Adrenal gland (tissue), 12 donors: ENCODE results near the gene EHBP1L1. TPM values are rescaled to one million over a fixed set of nuclear protein-coding genes. Genes with fewer than 3 reads are reported as not detected.

ENCODE experiments used
- DNase-seq, 7 donors: peaks; one replicate each; pipeline ENCODE4 v3.0.0-alpha.2; 2019 to 2020
- H3K27ac ChIP-seq, 5 donors: fragments of 200-600 bp; sonication (generic) in 4 of 5; 1 replicate in 3 of 5; 2 replicates in 2 of 5; pipeline versions ENCODE4 v1.5.1 to v1.8.0; 2016 to 2020; ENCODE audit warnings: mild to moderate bottlenecking in 1 of 5
- H3K27me3 ChIP-seq: fragments of 200-600 bp; 2 replicates; pipeline ENCODE4 v1.8.0; 2021
- H3K36me3 ChIP-seq, 2 donors: fragments of 200-600 bp; replicated peaks in 1 of 2; 1 replicate in 1 of 2; 2 replicates in 1 of 2; pipeline versions ENCODE4 v1.5.1 to v1.8.0; 2018 to 2022
- H3K4me1 ChIP-seq, 2 donors: fragments of 200-600 bp; replicated peaks in 1 of 2; 1 replicate in 1 of 2; 2 replicates in 1 of 2; pipeline versions ENCODE4 v1.5.1 to v1.8.0; 2018 to 2021
- H3K4me3 ChIP-seq, 4 donors: fragments of 200-600 bp; sonication (generic) in 3 of 4; one replicate each; pipeline ENCODE4 v1.5.1; 2016 to 2018
- H3K9me3 ChIP-seq, 3 donors: fragments of 200-600 bp; sonication (generic) in 1 of 3; replicated peaks in 1 of 3; 1 replicate in 2 of 3; 2 replicates in 1 of 3; pipeline versions ENCODE4 v1.5.1 to v1.8.0; 2016 to 2021
- CTCF ChIP-seq, 6 experiments: fragments of 450-650 bp in 4 of 6; fragments of 200-600 bp in 2 of 6; sonication (generic) in 1 of 6; IDR thresholded peaks; 1 replicate in 5 of 6; 2 replicates in 1 of 6; pipeline versions ENCODE4 v1.5.1 to v1.8.0; 2016 to 2021; ENCODE audit warnings: antibody characterized with exemption in 6 of 6, mild to moderate bottlenecking in 2 of 6, moderate library complexity in 1 of 6
- POLR2A ChIP-seq, 2 donors: fragments of 450-650 bp; IDR thresholded peaks; one replicate each; pipeline ENCODE4 v1.6.1; 2017; ENCODE audit warnings: antibody characterized with exemption in 2 of 2, mild to moderate bottlenecking in 2 of 2, moderate library complexity in 1 of 2
- WGBS, 4 donors: extraction: QIAGEN DNeasy Blood & Tissue Kit in 2 of 4; methylation state at CpG; one replicate each; pipeline versions ENCODE4 v1.1.5 to v1.1.7; 2013 to 2017; 5-methylcytosine and 5-hydroxymethylcytosine counted together
- intact Hi-C, 2 donors: fragments of 100-400 bp; cut with DNase I; formaldehyde crosslinking; loops; one replicate each; pipeline versions ENCODE4 v1.14.1 to v1.15.0; 2022 to 2023
- polyA plus RNA-seq, 3 donors: library from polyadenylated mRNA; stranded (reverse); fragments of 200-250 nt in 2 of 3; fragments of 350-450 nt in 1 of 3; fragmentation: Illumina TruSeq in 1 of 3; extraction: RNeasy Lipid Tissue Mini Kit (QIAGEN cat#74804) in 1 of 3; gene quantifications; one replicate each; pipeline ENCODE4 v1.2.3, GENCODE V29; 2013 to 2014
- total RNA-seq, 9 donors: library from RNA; depleted of rRNA in 4 of 9; stranded (reverse); fragments of >200 nt in 4 of 9; fragments of 120-200 nt in 1 of 9; fragmentation: NEBNext Ultra II Directional in 1 of 9; extraction: Animal tissue kit (Norgen Biotek cat#: 25700) in 1 of 9; gene quantifications; one replicate each; pipeline versions ENCODE4 v1.1.0 to v1.2.4, GENCODE V29; 2013 to 2023
- donor health status: healthy with polysubstance abuse.
- donor health status: Bipolar disorder and iron deficiency.
- donor health status: DM: yes; HTN: yes; CAD: no.
- donor health status: DM: no; HTN: no; CAD: no.
- donor health status: DM: no; HTN: no; CAD: no.
- donor health status: DM: yes; HTN: yes; CAD: no.

EHBP1L1 gene
- total and polyA plus RNA-seq, 12 donors, result 8.7 to 68.0 (median 34.5) TPM

- Histone ChIP-seq H3K27me3 (no peaks in the 10 kb centered on the region), H3K9me3 (no peaks in the 10 kb centered on the region), H3K4me3 (no peak overlapping the region), H3K27ac (no peak overlapping the region), H3K4me1 (peaks cover 11 to 30% of the 10 kb centered on the region in 2 donors), H3K36me3 (peaks cover 0 to 27% of the 10 kb centered on the region in 2 donors)
- no peak for TF ChIP-seq CTCF (IDR thresholded peaks at IDR 0.05)
- TF ChIP-seq POLR2A (IDR thresholded peaks at IDR 0.05), result no peak
- intact Hi-C loops, result no loop called here
- DNase-seq, result no peak
- WGBS, 4 donors, result 83 to 100% (median 90%) methylated on average over 1 to 4 of the region's 4 CpGs
Observed at GRCh38 chr11:65579291-65579690, 3.4 kb downstream of the EHBP1L1 start.

- DNase-seq, result no peak
- no peak overlapping the region for H3K27ac ChIP-seq
- H3K27me3 ChIP-seq, result no peaks in the 10 kb centered on the region
- peaks cover 6 to 24% of the 10 kb centered on the region in 2 donors for H3K4me1 ChIP-seq
- H3K36me3 ChIP-seq, result peaks cover 0 to 27% of the 10 kb centered on the region in 2 donors
- H3K4me3 ChIP-seq, result no peak overlapping the region
- WGBS, 4 donors, result 80 to 95% (median 93%) methylated on average over 8 to 19 of the region's 19 CpGs
- no peaks in the 10 kb centered on the region for H3K9me3 ChIP-seq
- TF ChIP-seq POLR2A (IDR thresholded peaks at IDR 0.05) (no peak), CTCF (IDR thresholded peaks at IDR 0.05) (no peak)
- intact Hi-C loops, result no loop called here
Observed at GRCh38 chr11:65580031-65580692, 4.3 kb downstream of the EHBP1L1 start.

- no peak overlapping the region for H3K4me3 ChIP-seq
- 85 to 97% (median 95%) methylated on average over 7 to 8 of the region's 8 CpGs for WGBS, 4 donors
- TF ChIP-seq POLR2A (IDR thresholded peaks at IDR 0.05) (no peak), CTCF (IDR thresholded peaks at IDR 0.05) (no peak)
- no peaks in the 10 kb centered on the region for H3K9me3 ChIP-seq
- H3K27me3 ChIP-seq, result no peaks in the 10 kb centered on the region
- H3K36me3 ChIP-seq, result peaks cover 0 to 27% of the 10 kb centered on the region in 2 donors
- H3K4me1 ChIP-seq, result peaks cover 6 to 24% of the 10 kb centered on the region in 2 donors
- intact Hi-C loops, result no loop called here
- no peak for DNase-seq
- H3K27ac ChIP-seq, result no peak overlapping the region
Observed at GRCh38 chr11:65580756-65581155, 4.9 kb downstream of the EHBP1L1 start.

- H3K27me3 ChIP-seq, result no peaks in the 10 kb centered on the region
- H3K9me3 ChIP-seq, result no peaks in the 10 kb centered on the region
- peaks cover 0 to 27% of the 10 kb centered on the region in 2 donors for H3K36me3 ChIP-seq
- WGBS, 4 donors, result 81 to 89% (median 88%) methylated on average over 1 to 3 of the region's 3 CpGs
- intact Hi-C loops, result no loop called here
- H3K27ac ChIP-seq, result no peak overlapping the region
- H3K4me3 ChIP-seq, result no peak overlapping the region
- peaks cover 3 to 28% of the 10 kb centered on the region in 2 donors for H3K4me1 ChIP-seq
- no peak for DNase-seq
- TF ChIP-seq POLR2A (IDR thresholded peaks at IDR 0.05) (no peak), CTCF (IDR thresholded peaks at IDR 0.05) (no peak)
Observed at GRCh38 chr11:65581928-65582327, 6.1 kb downstream of the EHBP1L1 start.
